EH (cell line): ENCODE results near the gene SAMD4A.

Experiments used
- DNase-seq: peaks from one replicate; pipeline ENCODE4 v3.0.0-alpha.2; 2015; ENCODE audit warnings: low read depth

The SAMD4A gene

GRCh38 chr14:54660604-54661111 lies 93.7 kb downstream of the SAMD4A start:
- no peak for DNase-seq

GRCh38 chr14:54662491-54663133 lies 95.7 kb downstream of the SAMD4A start:
- DNase-seq, result no peak

GRCh38 chr14:54664961-54665360 lies 98.0 kb downstream of the SAMD4A start:
- DNase-seq, result peak; percentile 82

- no peak for DNase-seq
Observed at GRCh38 chr14:54665946-54666345, 99.0 kb downstream of the SAMD4A start.

- DNase-seq, result no peak
Observed at GRCh38 chr14:54667026-54667744, 100.3 kb downstream of the SAMD4A start.

- DNase-seq, result no peak
Observed at GRCh38 chr14:54667764-54668163, 100.8 kb downstream of the SAMD4A start.

GRCh38 chr14:54669721-54670561 lies 103.0 kb downstream of the SAMD4A start:
- DNase-seq, result peak; percentile 89

- no peak for DNase-seq
Observed at GRCh38 chr14:54671537-54671936, 104.6 kb downstream of the SAMD4A start.

- DNase-seq, result no peak
Observed at GRCh38 chr14:54672181-54672580, 105.3 kb downstream of the SAMD4A start.

GRCh38 chr14:54672688-54673087 lies 105.8 kb downstream of the SAMD4A start:
- DNase-seq, result no peak

- DNase-seq, result no peak
Observed at GRCh38 chr14:54673193-54674045, 106.5 kb downstream of the SAMD4A start.

- DNase-seq, result no peak
Observed at GRCh38 chr14:54674046-54674741, 107.3 kb downstream of the SAMD4A start.

- DNase-seq, result peak; percentile 43
Observed at GRCh38 chr14:54675236-54676128, 108.6 kb downstream of the SAMD4A start.

- DNase-seq, result peak; percentile 96
Observed at GRCh38 chr14:54676812-54677708, 110.1 kb downstream of the SAMD4A start.

- no peak for DNase-seq
Observed at GRCh38 chr14:54680651-54681050, 113.7 kb downstream of the SAMD4A start.

- peak; percentile 68 for DNase-seq
Observed at GRCh38 chr14:54681811-54682261, 114.9 kb downstream of the SAMD4A start.

GRCh38 chr14:54682578-54682977 lies 115.7 kb downstream of the SAMD4A start:
- no peak for DNase-seq

GRCh38 chr14:54683882-54684794 lies 117.2 kb downstream of the SAMD4A start:
- peak; percentile 91 for DNase-seq
